Calu3 (cell line): ENCODE results near the gene GPC1. TPM values are rescaled to one million over a fixed set of nuclear protein-coding genes. Genes with fewer than 3 reads are reported as not detected.

Source experiments
- BruUV-seq: library from RNA; stranded (reverse); fragments of 400-500 nt; replicated peaks from 2 replicates; lab custom pipeline; 2021; lab: Mats Ljungman, UMichigan
- CTCF ChIA-PET: fragments of 300-600 bp; sonication (Branson Sonifier 250); formaldehyde crosslinking; loops from one replicate; lab custom pipeline; 2022; ENCODE audit warnings: antibody characterized with exemption; lab: Charles Lee
- DNase-seq: peaks from one replicate; pipeline ENCODE4 v3.0.0; 2022
- H3K27ac Mint-ChIP-seq: one replicate; pipeline ENCODE4 v1.8.0; 2022; ENCODE audit warnings: mixed read lengths; ENCODE audit not compliant: unreplicated experiment
- H3K27me3 Mint-ChIP-seq: one replicate; pipeline ENCODE4 v1.8.0; 2022; ENCODE audit warnings: mixed read lengths; ENCODE audit not compliant: unreplicated experiment
- H3K36me3 Mint-ChIP-seq: one replicate; pipeline ENCODE4 v1.8.0; 2022; ENCODE audit warnings: mild to moderate bottlenecking, moderate library complexity, mixed read lengths; ENCODE audit not compliant: insufficient read depth, unreplicated experiment
- H3K4me1 Mint-ChIP-seq: one replicate; pipeline ENCODE4 v1.8.0; 2022; ENCODE audit warnings: mild to moderate bottlenecking, low read depth, mixed read lengths; ENCODE audit not compliant: unreplicated experiment
- H3K4me3 Mint-ChIP-seq: one replicate; pipeline ENCODE4 v1.8.0; 2022; ENCODE audit warnings: mild to moderate bottlenecking, low read depth, moderate library complexity, mixed read lengths; ENCODE audit not compliant: unreplicated experiment
- H3K9me3 Mint-ChIP-seq: one replicate; pipeline ENCODE4 v1.8.0; 2022; ENCODE audit warnings: low read depth, mixed read lengths; ENCODE audit not compliant: unreplicated experiment
- intact Hi-C: fragments of 100-400 bp; cut with micrococcal nuclease; formaldehyde crosslinking; loops from one replicate; pipeline ENCODE4 v1.10.0; 2022; ENCODE audit not compliant: unreplicated experiment
- total RNA-seq: library from RNA; stranded (reverse); gene quantifications from 2 replicates; pipeline ENCODE4 v1.2.3, GENCODE V29; 2022
- TF ChIP-seq, protein P1 (sequence below): fragments of 200-600 bp; IDR thresholded peaks from one replicate; pipeline ENCODE4 v1.8.0; 2022; ENCODE audit warnings: antibody characterized with exemption; ENCODE audit not compliant: unreplicated experiment

Gene GPC1
- total RNA-seq, 1 experiment from 2014 or later = 51.5 TPM

GRCh38 chr2:240507778-240508251 is 72.4 kb downstream of the GPC1 start:
- Mint-ChIP-seq H3K4me3 (no peak overlapping the region), H3K4me1 (no peaks in the 10 kb centered on the region), H3K27me3 (no peaks in the 10 kb centered on the region), H3K27ac (no peak overlapping the region), H3K9me3 (no peaks in the 10 kb centered on the region), H3K36me3 (peaks cover 16% of the 10 kb centered on the region)
- no TSS peak for BruUV-seq
- no peak for DNase-seq
- intact Hi-C loops = no loop called here
- CTCF ChIA-PET = interaction anchor here (0.6 kb wide), 2 partner anchors 37 to 856 kb away, joined by 3 to 4 read pairs; no protein-coding TSS in a partner anchor
- TF ChIP-seq, protein P1, sequence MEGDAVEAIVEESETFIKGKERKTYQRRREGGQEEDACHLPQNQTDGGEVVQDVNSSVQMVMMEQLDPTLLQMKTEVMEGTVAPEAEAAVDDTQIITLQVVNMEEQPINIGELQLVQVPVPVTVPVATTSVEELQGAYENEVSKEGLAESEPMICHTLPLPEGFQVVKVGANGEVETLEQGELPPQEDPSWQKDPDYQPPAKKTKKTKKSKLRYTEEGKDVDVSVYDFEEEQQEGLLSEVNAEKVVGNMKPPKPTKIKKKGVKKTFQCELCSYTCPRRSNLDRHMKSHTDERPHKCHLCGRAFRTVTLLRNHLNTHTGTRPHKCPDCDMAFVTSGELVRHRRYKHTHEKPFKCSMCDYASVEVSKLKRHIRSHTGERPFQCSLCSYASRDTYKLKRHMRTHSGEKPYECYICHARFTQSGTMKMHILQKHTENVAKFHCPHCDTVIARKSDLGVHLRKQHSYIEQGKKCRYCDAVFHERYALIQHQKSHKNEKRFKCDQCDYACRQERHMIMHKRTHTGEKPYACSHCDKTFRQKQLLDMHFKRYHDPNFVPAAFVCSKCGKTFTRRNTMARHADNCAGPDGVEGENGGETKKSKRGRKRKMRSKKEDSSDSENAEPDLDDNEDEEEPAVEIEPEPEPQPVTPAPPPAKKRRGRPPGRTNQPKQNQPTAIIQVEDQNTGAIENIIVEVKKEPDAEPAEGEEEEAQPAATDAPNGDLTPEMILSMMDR = no peak

DNA sequence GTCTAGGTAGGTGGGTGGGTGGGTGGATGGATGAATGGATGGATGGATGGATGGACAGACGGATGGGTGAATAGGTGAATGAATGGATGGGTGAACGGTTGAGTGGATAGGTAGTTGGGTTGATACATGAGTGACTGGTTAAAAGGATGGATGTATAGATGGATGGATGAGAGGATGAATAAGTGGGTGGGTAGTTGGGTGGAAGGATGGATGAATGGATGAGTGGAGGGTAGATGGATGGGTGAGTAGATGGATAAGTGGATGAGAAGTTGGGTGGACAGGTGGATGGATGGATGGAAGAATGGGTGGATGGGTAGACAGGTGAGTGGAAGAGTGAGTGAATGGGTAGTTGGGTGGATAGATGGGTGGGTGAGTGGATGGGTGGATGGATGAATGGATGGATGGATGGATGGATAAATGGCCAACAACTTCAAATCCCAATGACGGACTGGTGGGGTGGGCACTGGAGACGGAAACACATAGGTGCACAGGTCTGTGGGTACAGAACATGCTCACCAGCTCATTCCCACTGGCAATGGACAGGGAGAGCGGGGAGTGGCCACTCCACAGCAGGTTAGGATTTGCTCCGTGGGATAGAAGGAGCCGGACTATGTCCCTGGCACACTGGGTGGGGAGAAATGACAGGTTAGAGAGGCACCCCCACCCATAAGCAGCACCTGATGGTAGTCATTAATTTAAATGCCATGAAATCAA is 73.5 kb downstream of the GPC1 start:
- H3K27ac Mint-ChIP-seq = no peak overlapping the region
- no peak overlapping the region for H3K4me3 Mint-ChIP-seq
- no peaks in the 10 kb centered on the region for H3K9me3 Mint-ChIP-seq
- peaks cover 18% of the 10 kb centered on the region for H3K36me3 Mint-ChIP-seq
- DNase-seq = no peak
- TF ChIP-seq, protein P1 = no peak
- H3K27me3 Mint-ChIP-seq = no peaks in the 10 kb centered on the region
- peaks cover 6% of the 10 kb centered on the region for H3K4me1 Mint-ChIP-seq
- no TSS peak for BruUV-seq
- intact Hi-C loops = no loop called here
- CTCF ChIA-PET = no interaction called here

- Mint-ChIP-seq H3K36me3 (peaks cover 17% of the 10 kb centered on the region), H3K4me1 (peaks cover 12% of the 10 kb centered on the region), H3K4me3 (no peak overlapping the region), H3K9me3 (no peaks in the 10 kb centered on the region), H3K27ac (no peak overlapping the region), H3K27me3 (no peaks in the 10 kb centered on the region)
- DNase-seq = no peak
- intact Hi-C loops = no loop called here
- CTCF ChIA-PET = no interaction called here
- TF ChIP-seq, protein P1 = no peak
- no TSS peak for BruUV-seq
These were observed 74.4 kb downstream of the GPC1 start for GRCh38 chr2:240509667-240510512.

DNA sequence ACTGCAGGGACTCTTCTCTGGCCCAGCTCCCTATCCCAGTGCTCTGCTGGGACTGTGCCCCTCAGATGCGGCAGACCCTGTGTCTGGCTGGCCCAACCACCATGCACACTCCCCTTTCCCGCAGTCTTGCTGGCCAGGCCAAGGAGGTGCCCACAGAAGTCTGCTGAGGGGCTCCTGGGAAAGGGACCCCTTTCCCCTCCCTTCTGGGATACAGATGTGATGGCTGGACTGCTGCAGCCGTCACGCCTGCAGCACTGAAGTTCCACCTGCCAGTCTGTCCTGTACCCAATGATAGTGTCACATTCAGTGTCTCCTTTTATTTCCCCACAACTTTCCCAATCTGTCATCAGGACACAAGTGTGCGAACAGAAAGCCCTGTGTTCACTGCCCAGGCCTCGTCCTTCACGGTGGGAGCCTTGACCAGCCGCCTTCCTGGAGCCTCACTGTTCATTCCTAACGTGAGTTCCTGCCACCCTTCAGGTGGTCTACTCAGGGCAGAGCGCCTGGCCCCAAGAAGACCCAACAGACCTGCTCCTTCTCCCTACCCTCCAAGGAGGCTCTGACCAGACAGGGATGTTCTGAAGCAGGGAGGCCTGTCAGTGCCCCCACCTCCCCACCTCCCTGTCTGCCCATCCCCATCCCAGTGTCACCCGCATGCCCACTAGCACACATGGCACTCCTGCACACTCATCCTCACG is 75.2 kb downstream of the GPC1 start:
- intact Hi-C loops = no loop called here
- Mint-ChIP-seq H3K27me3 (no peaks in the 10 kb centered on the region), H3K27ac (no peak overlapping the region), H3K9me3 (no peaks in the 10 kb centered on the region), H3K36me3 (peaks cover 15% of the 10 kb centered on the region), H3K4me1 (peaks cover 12% of the 10 kb centered on the region), H3K4me3 (no peak overlapping the region)
- CTCF ChIA-PET = no interaction called here
- BruUV-seq = no TSS peak
- no peak for DNase-seq
- TF ChIP-seq, protein P1 = no peak
